OCI-LY3 (cell line): Measurements from ENCODE around the gene CACNA1G.

Experiments
- EZH2phosphoT487 ChIP-seq: fragments of 200-600 bp; shearing (Covaris generic); IDR thresholded peaks from 2 replicates; pipeline ENCODE4 v1.6.1; 2018; ENCODE audit warnings: antibody characterized with exemption, mixed run types, low read depth
- TF ChIP-seq, protein P1 (sequence below): fragments of 200-600, 300-600 bp; sonication (generic); IDR thresholded peaks from 2 replicates; pipeline ENCODE4 v1.5.1; 2014; ENCODE audit warnings: antibody characterized with exemption, low read length, low read depth

- TF ChIP-seq, protein P1, sequence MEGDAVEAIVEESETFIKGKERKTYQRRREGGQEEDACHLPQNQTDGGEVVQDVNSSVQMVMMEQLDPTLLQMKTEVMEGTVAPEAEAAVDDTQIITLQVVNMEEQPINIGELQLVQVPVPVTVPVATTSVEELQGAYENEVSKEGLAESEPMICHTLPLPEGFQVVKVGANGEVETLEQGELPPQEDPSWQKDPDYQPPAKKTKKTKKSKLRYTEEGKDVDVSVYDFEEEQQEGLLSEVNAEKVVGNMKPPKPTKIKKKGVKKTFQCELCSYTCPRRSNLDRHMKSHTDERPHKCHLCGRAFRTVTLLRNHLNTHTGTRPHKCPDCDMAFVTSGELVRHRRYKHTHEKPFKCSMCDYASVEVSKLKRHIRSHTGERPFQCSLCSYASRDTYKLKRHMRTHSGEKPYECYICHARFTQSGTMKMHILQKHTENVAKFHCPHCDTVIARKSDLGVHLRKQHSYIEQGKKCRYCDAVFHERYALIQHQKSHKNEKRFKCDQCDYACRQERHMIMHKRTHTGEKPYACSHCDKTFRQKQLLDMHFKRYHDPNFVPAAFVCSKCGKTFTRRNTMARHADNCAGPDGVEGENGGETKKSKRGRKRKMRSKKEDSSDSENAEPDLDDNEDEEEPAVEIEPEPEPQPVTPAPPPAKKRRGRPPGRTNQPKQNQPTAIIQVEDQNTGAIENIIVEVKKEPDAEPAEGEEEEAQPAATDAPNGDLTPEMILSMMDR = no peak
- no peak for TF ChIP-seq EZH2phosphoT487
These were observed 102.2 kb downstream of the CACNA1G start for GRCh38 chr17:50662632-50663225.
